NCI-H460 (cell line): ENCODE results near the gene GART. TPM values are rescaled to one million over a fixed set of nuclear protein-coding genes. Genes with fewer than 3 reads are reported as not detected.
"Not testable (repeated sequence)": the region's sequence is repeated elsewhere in the genome, so short reads cannot be mapped to it uniquely, and the experiment has no call there.

Source experiments
- DNase-seq: peaks from one replicate; pipeline ENCODE4 v3.0.0-alpha.2; 2016; ENCODE audit warnings: low read depth; ENCODE audit errors: extremely low read depth
- total RNA-seq: library from RNA; depleted of rRNA; stranded (reverse); fragments of >200 nt; shearing (Covaris generic); gene quantifications from 2 replicates; pipeline ENCODE4 v1.2.3, GENCODE V29; 2014; rRNA removed

Gene GART
- total RNA-seq, 1 experiment from 2014 or later, result 135 TPM

GRCh38 chr21:33478182-33478581 lies 63.7 kb downstream of the GART start:
- no peak for DNase-seq

- no peak for DNase-seq
Observed at GRCh38 chr21:33477066-33477465, 64.9 kb downstream of the GART start.

- DNase-seq, result no peak
Observed at GRCh38 chr21:33473344-33473743, 68.6 kb downstream of the GART start.

- no peak for DNase-seq
Observed at GRCh38 chr21:33470701-33471100, 71.2 kb downstream of the GART start.

- not testable (repeated sequence) for DNase-seq
Observed at GRCh38 chr21:33469183-33469582, 72.7 kb downstream of the GART start.

- no peak for DNase-seq
Observed at GRCh38 chr21:33461538-33462250, 80.2 kb downstream of the GART start.

GRCh38 chr21:33458861-33459260 lies 83.1 kb downstream of the GART start:
- DNase-seq, result no peak

- DNase-seq, result no peak
Observed at GRCh38 chr21:33455686-33456446, 86.1 kb downstream of the GART start.

Other genes with a start within 250 kb of the GART start
- gene IFNAR1, start 217.1 kb downstream of the GART start, total RNA-seq, result 7.6 and 11.0 TPM in 2 replicates
- 67.4 and 68.9 TPM in 2 replicates for gene IFNGR2, start 138.7 kb downstream of the GART start, total RNA-seq
- 10.3 and 11.0 TPM in 2 replicates for gene TMEM50B, start 62.1 kb downstream of the GART start, total RNA-seq
- gene DNAJC28, start 50.4 kb downstream of the GART start, total RNA-seq, result 0.61 and 0.74 TPM in 2 replicates
- gene SON, start 921 bp upstream of the GART start, total RNA-seq, result 68.1 and 76.1 TPM in 2 replicates
- gene DONSON, start 46.6 kb upstream of the GART start, total RNA-seq, result 16.0 and 18.0 TPM in 2 replicates
- 15.9 and 29.0 TPM in 2 replicates for gene CRYZL1, start 99.6 kb upstream of the GART start, total RNA-seq
- gene ITSN1, start 100.4 kb upstream of the GART start, total RNA-seq, result 16.7 and 18.8 TPM in 2 replicates